GM13977 (cell line): ENCODE data around the gene VAPB.

ENCODE experiments used
- DNase-seq: peaks from one replicate; pipeline ENCODE4 v3.0.0; 2012; ENCODE audit warnings: low spot score
- in situ Hi-C: fragments of 300-500 bp; cut with MboI; formaldehyde crosslinking; loops from one replicate; pipeline ENCODE4 v1.12.0; 2022; ENCODE audit warnings: low sequenced_read_pairs, low pct_unique_long_range_greater_than_20kb, mixed read lengths, inconsistent platforms; ENCODE audit not compliant: unreplicated experiment
- TF ChIP-seq, protein P1 (sequence below): IDR thresholded peaks from 2 replicates; pipeline ENCODE4 v1.5.1; 2012; ENCODE audit warnings: mild to moderate bottlenecking, control low read depth; ENCODE audit not compliant: insufficient read depth; ENCODE audit errors: extremely low read depth, missing control alignments

The VAPB gene

GRCh38 chr20:58496429-58496769 is 107.4 kb downstream of the VAPB start:
- no peak for DNase-seq

GRCh38 chr20:58497076-58497641 is 108.1 kb downstream of the VAPB start:
- in situ Hi-C loops, result loop anchor here (25.0 kb wide), 1 partner anchor 340 kb away; no protein-coding TSS in a partner anchor
- TF ChIP-seq, protein P1, sequence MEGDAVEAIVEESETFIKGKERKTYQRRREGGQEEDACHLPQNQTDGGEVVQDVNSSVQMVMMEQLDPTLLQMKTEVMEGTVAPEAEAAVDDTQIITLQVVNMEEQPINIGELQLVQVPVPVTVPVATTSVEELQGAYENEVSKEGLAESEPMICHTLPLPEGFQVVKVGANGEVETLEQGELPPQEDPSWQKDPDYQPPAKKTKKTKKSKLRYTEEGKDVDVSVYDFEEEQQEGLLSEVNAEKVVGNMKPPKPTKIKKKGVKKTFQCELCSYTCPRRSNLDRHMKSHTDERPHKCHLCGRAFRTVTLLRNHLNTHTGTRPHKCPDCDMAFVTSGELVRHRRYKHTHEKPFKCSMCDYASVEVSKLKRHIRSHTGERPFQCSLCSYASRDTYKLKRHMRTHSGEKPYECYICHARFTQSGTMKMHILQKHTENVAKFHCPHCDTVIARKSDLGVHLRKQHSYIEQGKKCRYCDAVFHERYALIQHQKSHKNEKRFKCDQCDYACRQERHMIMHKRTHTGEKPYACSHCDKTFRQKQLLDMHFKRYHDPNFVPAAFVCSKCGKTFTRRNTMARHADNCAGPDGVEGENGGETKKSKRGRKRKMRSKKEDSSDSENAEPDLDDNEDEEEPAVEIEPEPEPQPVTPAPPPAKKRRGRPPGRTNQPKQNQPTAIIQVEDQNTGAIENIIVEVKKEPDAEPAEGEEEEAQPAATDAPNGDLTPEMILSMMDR, result no peak
- DNase-seq, result no peak

More at GRCh38 chr20:58496429-58496769, 107.4 kb downstream of the VAPB start:
- TF ChIP-seq, protein P1, result no peak
- in situ Hi-C loops, result loop anchor here (25.0 kb wide), 1 partner anchor 341 kb away; no protein-coding TSS in a partner anchor

GRCh38 chr20:58497724-58498469 is 108.9 kb downstream of the VAPB start:
- in situ Hi-C loops, result loop anchor here (25.0 kb wide), 1 partner anchor 339 kb away; no protein-coding TSS in a partner anchor
- TF ChIP-seq, protein P1, result no peak
- no peak for DNase-seq

DNA sequence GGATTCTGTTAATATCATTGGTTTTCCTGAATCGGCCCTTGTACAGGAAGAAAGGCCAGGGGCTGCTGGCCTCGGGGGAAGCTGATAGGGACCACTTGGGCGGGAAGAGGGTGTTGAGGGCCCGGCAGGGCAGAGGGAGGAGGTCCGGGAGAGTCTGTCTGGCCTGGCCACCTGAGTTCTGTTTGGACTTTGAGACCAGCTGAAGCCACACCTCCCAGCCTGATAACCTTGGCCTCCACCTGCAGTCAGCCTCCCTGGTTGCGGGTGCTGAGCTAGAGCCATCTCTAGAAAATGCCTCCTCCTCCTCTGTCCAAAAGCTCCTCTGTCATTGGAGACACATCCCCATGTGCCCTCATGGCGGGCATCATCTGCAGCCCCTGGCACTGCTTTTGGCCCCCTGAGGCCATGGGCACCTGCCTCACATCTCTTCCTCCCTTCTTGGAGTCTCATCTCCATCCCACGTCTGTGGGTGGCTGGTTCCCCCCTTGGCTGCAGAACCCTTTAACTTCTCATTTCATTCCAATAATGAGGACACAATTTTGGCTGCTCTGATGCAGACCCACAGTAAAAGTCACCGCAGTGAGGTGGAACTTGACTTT is 109.5 kb downstream of the VAPB start:
- TF ChIP-seq, protein P1, result no peak
- DNase-seq, result no peak
- in situ Hi-C loops, result loop anchor here (25.0 kb wide), 1 partner anchor 339 kb away; no protein-coding TSS in a partner anchor

DNA sequence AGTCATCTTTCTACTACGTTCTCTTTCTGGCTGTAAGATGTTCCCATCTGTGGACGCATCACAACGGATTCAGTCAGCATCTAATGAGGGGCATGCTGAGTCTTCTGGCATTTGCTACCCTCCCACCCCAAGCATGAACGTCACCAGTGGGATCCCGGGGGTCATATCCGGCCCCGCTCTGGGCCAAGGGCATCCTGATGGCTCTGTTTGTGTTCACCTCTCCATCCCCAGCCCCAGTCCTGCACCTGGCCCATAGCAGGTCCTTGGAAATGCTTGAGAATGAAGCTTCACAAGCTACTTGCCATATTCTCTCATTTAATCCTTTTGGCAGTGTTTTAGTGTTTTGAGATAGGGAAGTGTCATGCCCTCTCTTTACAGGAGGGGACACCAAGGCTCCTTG is 111.2 kb downstream of the VAPB start:
- in situ Hi-C loops, result no loop called here
- TF ChIP-seq, protein P1, result no peak
- no peak for DNase-seq
